Measurements from ENCODE around the gene PDZD2.
"Not testable (repeated sequence)": the region's sequence is repeated elsewhere in the genome, so short reads cannot be mapped to it uniquely, and the experiment has no call there.

- TF ChIP-seq, protein P1, sequence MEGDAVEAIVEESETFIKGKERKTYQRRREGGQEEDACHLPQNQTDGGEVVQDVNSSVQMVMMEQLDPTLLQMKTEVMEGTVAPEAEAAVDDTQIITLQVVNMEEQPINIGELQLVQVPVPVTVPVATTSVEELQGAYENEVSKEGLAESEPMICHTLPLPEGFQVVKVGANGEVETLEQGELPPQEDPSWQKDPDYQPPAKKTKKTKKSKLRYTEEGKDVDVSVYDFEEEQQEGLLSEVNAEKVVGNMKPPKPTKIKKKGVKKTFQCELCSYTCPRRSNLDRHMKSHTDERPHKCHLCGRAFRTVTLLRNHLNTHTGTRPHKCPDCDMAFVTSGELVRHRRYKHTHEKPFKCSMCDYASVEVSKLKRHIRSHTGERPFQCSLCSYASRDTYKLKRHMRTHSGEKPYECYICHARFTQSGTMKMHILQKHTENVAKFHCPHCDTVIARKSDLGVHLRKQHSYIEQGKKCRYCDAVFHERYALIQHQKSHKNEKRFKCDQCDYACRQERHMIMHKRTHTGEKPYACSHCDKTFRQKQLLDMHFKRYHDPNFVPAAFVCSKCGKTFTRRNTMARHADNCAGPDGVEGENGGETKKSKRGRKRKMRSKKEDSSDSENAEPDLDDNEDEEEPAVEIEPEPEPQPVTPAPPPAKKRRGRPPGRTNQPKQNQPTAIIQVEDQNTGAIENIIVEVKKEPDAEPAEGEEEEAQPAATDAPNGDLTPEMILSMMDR (IDR thresholded peaks at IDR 0.05): not testable (repeated sequence)
- not testable (repeated sequence) for TF ChIP-seq POLR2A (IDR thresholded peaks at IDR 0.05)
Observed at GRCh38 chr5:31764687-31765086, 125.8 kb downstream of the PDZD2 start.

All from vagina (tissue), 2 donors.